GM23248 (cell line): ENCODE data around the gene ELMO3.

ENCODE experiments used
- EZH2 ChIP-seq: fragments of 200-600 bp; sonication (generic); IDR thresholded peaks from 2 replicates; pipeline ENCODE4 v1.6.1; 2018; ENCODE audit warnings: antibody characterized with exemption, mild to moderate bottlenecking; ENCODE audit not compliant: insufficient read depth, poor library complexity, severe bottlenecking
- EZH2phosphoT487 ChIP-seq: fragments of 200-600 bp; sonication (generic); IDR thresholded peaks from 2 replicates; pipeline ENCODE4 v1.6.1; 2018; ENCODE audit warnings: antibody characterized with exemption, moderate library complexity, mild to moderate bottlenecking, low read depth; ENCODE audit not compliant: insufficient read depth

DNA sequence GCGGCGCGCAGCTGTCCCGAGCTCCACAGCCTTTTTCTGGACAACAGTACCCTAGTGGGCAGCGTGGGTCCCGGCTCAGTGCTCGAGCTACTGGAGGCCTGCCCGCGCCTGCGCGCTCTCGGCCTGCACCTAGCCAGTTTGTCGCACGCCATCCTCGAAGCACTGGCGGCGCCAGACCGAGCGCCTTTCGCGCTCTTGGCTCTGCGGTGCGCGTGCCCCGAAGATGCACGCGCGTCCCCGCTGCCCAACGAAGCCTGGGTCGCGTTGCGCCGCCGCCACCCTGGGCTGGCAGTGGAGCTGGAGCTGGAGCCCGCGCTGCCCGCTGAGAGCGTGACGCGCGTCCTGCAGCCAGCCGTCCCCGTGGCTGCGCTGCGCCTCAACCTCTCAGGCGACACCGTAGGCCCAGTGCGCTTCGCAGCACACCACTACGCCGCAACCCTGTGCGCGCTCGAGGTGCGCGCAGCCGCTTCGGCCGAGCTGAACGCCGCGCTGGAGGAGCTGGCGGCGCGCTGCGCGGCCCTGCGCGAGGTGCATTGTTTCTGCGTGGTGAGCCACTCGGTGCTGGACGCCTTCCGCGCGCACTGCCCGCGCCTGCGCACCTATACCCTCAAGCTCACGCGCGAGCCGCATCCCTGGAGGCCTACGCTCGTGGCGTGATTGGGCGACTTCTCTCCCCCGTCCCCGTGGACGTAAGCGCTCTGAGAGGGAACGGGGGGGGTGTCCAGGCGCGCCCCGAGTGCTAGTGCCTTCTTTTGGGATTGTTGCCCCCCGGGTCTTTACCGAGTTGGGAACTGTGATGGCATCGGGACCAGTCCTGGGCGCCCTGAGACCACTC lies 35.5 kb upstream of the ELMO3 start:
- TF ChIP-seq EZH2 (no peak), EZH2phosphoT487 (no peak)
